Type B pancreatic cell (in vitro differentiated cells): Measurements from ENCODE around the gene KLHL11. TPM values are rescaled to one million over a fixed set of nuclear protein-coding genes. Genes with fewer than 3 reads are reported as not detected.
"Not testable (repeated sequence)": the region's sequence is repeated elsewhere in the genome, so short reads cannot be mapped to it uniquely, and the experiment has no call there.

Experiments used
- DNase-seq: peaks from one replicate; pipeline ENCODE4 v3.0.0; 2021; ENCODE audit warnings: mixed read lengths; ENCODE audit not compliant: unreplicated experiment; ENCODE audit errors: extremely low spot score
- H3K27ac Mint-ChIP-seq: 2 replicates; pipeline ENCODE4 v1.8.0; 2021; ENCODE audit warnings: mild to moderate bottlenecking, mixed read lengths
- H3K27me3 Mint-ChIP-seq: 2 replicates; pipeline ENCODE4 v1.8.0; 2021; ENCODE audit warnings: mixed read lengths
- H3K36me3 Mint-ChIP-seq: 2 replicates; pipeline ENCODE4 v1.8.0; 2021; ENCODE audit warnings: mixed read lengths
- H3K4me1 Mint-ChIP-seq: one replicate; pipeline ENCODE4 v1.8.0; 2021; ENCODE audit warnings: mixed read lengths; ENCODE audit not compliant: unreplicated experiment
- H3K4me3 Mint-ChIP-seq: 2 replicates; pipeline ENCODE4 v1.8.0; 2021; ENCODE audit warnings: mild to moderate bottlenecking, mixed read lengths
- H3K9me3 Mint-ChIP-seq: 2 replicates; pipeline ENCODE4 v1.8.0; 2021; ENCODE audit warnings: mixed read lengths
- total RNA-seq: library from RNA; stranded (reverse); gene quantifications from 2 replicates; pipeline ENCODE4 v1.2.1, GENCODE V29; 2021; ENCODE audit warnings: low replicate concordance
- TF ChIP-seq, protein P1 (sequence below): fragments of 200-600 bp; sonication (generic); conservative IDR thresholded peaks from 2 replicates; pipeline ENCODE4 v1.5.0; 2021; ENCODE audit warnings: antibody characterized with exemption, mild to moderate bottlenecking

Gene KLHL11
- total RNA-seq, 1 donor from 2014 or later: 20.6 TPM

- Mint-ChIP-seq H3K9me3 (no peaks in the 10 kb centered on the region), H3K4me3 (no peak overlapping the region), H3K36me3 (no peaks in the 10 kb centered on the region), H3K4me1 (peaks cover 19% of the 10 kb centered on the region), H3K27me3 (no peaks in the 10 kb centered on the region), H3K27ac (no peak overlapping the region)
- no peak for DNase-seq
- TF ChIP-seq, protein P1, sequence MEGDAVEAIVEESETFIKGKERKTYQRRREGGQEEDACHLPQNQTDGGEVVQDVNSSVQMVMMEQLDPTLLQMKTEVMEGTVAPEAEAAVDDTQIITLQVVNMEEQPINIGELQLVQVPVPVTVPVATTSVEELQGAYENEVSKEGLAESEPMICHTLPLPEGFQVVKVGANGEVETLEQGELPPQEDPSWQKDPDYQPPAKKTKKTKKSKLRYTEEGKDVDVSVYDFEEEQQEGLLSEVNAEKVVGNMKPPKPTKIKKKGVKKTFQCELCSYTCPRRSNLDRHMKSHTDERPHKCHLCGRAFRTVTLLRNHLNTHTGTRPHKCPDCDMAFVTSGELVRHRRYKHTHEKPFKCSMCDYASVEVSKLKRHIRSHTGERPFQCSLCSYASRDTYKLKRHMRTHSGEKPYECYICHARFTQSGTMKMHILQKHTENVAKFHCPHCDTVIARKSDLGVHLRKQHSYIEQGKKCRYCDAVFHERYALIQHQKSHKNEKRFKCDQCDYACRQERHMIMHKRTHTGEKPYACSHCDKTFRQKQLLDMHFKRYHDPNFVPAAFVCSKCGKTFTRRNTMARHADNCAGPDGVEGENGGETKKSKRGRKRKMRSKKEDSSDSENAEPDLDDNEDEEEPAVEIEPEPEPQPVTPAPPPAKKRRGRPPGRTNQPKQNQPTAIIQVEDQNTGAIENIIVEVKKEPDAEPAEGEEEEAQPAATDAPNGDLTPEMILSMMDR: no peak
These were observed 2.0 kb downstream of the KLHL11 start for GRCh38 chr17:41863074-41863848.

DNA sequence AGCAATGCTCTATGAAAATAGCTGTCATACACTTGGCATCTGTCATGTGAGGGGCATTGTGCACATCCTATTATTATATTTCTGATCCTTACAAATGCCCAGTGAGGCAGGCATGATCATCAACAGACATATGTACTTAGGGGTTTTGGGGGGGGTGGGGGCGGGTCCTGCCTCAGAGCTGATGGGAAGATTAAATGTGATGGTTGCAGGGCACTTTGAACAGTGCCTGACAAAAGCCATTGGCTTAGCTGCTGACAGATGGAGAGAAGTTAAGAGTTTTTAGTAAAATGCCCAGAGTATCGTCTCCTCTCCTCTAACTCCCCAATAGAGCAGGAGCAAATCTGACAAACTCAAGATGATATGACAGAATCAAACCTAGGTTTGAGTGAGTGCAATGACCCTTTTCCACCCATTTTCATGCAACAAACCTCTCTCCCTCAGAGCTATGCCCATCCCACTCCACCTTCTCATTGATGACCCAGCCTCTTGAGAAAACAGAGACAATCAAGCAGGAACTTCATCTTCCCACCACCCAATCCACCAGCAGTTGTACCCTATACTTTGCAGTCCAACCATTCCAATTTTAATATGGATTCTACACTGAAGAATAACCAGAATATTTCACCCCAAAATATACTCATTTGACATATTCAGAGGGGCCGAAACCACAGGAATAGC is 4.8 kb downstream of the KLHL11 start:
- Mint-ChIP-seq H3K27me3 (no peaks in the 10 kb centered on the region), H3K9me3 (no peaks in the 10 kb centered on the region), H3K4me3 (no peak overlapping the region), H3K4me1 (peaks cover 19% of the 10 kb centered on the region), H3K36me3 (no peaks in the 10 kb centered on the region), H3K27ac (no peak overlapping the region)
- no peak for DNase-seq
- TF ChIP-seq, protein P1: no peak

DNA sequence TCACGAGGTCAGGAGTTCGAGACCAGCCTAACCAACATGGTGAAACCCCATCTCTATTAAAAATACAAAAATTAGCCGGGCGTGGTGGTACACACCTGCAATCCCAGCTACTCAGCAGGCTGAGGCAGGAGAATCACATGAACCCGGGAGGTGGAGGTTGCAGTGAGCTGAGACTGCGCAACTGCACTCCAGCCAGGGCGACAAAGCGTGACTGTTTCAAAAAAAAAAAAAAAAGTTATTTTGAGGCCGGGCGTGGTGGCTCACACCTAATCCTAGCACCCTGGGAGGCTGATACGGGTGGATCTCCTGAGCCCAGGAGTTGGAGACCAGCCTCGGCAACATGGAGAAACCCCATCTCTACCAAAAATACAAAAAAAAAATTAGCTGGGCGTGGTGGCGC is 13.8 kb downstream of the KLHL11 start:
- H3K4me3 Mint-ChIP-seq, H3K27ac Mint-ChIP-seq, H3K36me3 Mint-ChIP-seq, H3K27me3 Mint-ChIP-seq, H3K4me1 Mint-ChIP-seq, DNase-seq, H3K9me3 Mint-ChIP-seq: not testable (repeated sequence)

DNA sequence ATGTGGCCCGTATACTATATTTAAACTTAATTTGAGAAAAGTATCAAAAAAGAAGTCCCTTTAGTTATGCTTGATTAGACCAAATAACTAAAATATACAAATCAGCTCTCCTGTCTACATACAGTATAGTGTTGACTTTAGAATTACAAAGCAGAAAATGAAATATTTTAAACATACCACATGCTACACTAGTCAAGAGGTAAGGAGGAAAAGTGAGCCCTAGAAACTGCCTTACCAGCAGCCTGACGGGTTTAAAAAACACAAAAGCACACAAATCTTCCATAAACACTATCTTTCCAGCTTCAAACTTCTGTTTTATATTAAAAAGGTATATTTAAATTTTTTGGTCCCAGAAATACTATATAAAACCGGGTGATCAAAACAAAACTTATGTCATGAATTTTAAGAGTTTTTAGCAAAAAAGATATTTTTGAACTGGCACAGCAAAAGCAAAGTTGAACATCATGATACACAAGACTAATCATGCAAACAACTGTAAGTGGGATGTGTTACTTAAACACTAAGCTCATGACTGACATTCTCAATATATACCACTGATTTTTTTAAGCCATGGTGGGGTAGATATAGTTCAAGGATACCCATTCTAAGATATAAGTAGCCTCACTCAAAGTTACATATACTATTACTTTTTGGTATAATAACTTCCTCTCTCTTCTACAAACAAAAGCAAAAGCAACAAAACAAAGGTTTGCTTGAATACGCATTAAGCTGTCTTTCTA is 15.8 kb downstream of the KLHL11 start:
- no peak overlapping the region for H3K4me3 Mint-ChIP-seq

GRCh38 chr17:41848788-41849187 is 16.4 kb downstream of the KLHL11 start:
- no peaks in the 10 kb centered on the region for H3K4me1 Mint-ChIP-seq
- no peak overlapping the region for H3K4me3 Mint-ChIP-seq
- no peaks in the 10 kb centered on the region for H3K27me3 Mint-ChIP-seq
- H3K9me3 Mint-ChIP-seq: no peaks in the 10 kb centered on the region
- DNase-seq: no peak
- TF ChIP-seq, protein P1: no peak
- H3K36me3 Mint-ChIP-seq: no peaks in the 10 kb centered on the region
- H3K27ac Mint-ChIP-seq: no peak overlapping the region

More for the DNA sequence above, 15.8 kb downstream of the KLHL11 start:
- Mint-ChIP-seq H3K4me1 (no peaks in the 10 kb centered on the region), H3K27ac (no peak overlapping the region), H3K9me3 (no peaks in the 10 kb centered on the region), H3K36me3 (no peaks in the 10 kb centered on the region), H3K27me3 (no peaks in the 10 kb centered on the region)
- TF ChIP-seq, protein P1: no peak
- no peak for DNase-seq

DNA sequence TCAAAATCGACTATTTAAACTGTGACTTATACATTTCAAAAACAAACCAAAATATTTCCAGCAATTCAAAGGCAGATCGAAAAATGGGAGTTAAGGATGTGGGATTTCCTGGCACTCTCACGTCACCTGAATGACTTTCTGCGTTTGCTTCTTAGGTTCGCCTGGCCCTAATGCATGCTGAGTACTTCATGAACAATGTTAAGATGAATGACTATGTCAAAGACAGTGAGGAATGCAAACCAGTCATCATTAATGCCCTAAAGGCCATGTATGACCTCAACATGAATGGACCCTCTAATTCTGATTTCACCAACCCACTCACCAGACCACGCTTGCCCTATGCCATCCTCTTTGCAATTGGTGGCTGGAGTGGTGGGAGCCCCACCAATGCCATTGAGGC is 20.3 kb downstream of the KLHL11 start:
- no peaks in the 10 kb centered on the region for H3K9me3 Mint-ChIP-seq
- H3K4me3 Mint-ChIP-seq: no peak overlapping the region
- no peak for DNase-seq
- no peaks in the 10 kb centered on the region for H3K4me1 Mint-ChIP-seq
- H3K27ac Mint-ChIP-seq: no peak overlapping the region
- H3K36me3 Mint-ChIP-seq: no peaks in the 10 kb centered on the region
- TF ChIP-seq, protein P1: no peak
- H3K27me3 Mint-ChIP-seq: no peaks in the 10 kb centered on the region

DNA sequence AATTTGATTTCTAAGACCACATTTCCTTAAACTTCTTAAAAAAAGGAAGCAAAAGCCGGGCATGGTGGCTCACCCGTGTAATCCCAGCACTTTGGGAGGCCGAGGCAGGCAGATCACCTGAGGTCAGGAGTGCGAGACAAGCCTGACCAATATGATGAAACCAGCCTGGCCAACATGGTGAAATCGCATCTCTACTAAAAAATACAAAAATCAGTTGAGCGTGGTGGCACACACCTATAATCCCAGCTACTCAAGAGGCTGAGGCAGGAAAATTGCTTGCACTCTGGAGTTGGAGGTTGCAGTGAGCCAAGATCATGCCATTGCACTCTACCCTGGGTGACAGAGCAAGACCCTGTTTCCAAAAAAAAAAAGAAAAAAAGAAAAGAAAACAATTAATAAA is 24.4 kb downstream of the KLHL11 start:
- H3K9me3 Mint-ChIP-seq, H3K27ac Mint-ChIP-seq, H3K27me3 Mint-ChIP-seq, H3K36me3 Mint-ChIP-seq, H3K4me3 Mint-ChIP-seq, H3K4me1 Mint-ChIP-seq, DNase-seq: not testable (repeated sequence)

DNA sequence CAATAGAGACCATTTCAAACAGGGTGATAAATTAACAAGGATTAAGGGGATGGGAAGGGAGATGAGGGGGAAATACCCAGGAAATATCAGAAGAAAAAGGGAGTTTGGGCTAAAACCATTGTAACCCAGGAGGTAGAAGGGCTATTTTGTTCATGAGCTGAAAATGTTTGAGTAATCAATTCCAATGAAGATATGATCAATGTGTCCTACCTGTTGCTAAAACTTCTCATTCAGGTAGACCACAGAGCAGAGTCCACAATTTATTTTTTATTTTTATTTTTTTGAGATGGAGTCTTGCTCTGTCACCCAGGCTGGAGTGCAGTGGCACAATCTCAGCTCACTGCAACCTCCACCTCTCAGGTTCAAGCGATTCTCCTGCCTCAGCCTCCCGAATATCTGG is 25.8 kb downstream of the KLHL11 start:
- H3K4me1 Mint-ChIP-seq, H3K27ac Mint-ChIP-seq, DNase-seq, H3K36me3 Mint-ChIP-seq, H3K9me3 Mint-ChIP-seq, H3K27me3 Mint-ChIP-seq, H3K4me3 Mint-ChIP-seq: not testable (repeated sequence)
